SK-N-SH (cell line): ENCODE measurements around the gene CNN2. TPM values are rescaled to one million over a fixed set of nuclear protein-coding genes. Genes with fewer than 3 reads are reported as not detected.

Experiments used
- CTCF ChIA-PET: fragments of 300-600, 350-600 bp; formaldehyde crosslinking; extraction: SDS; loops from one replicate; lab custom pipeline; 2021; lab: Yijun Ruan, JAX
- POLR2A ChIA-PET: fragments of 350-600 bp; sonication (Branson Sonifier 250); formaldehyde crosslinking; extraction: SDS; loops from one replicate; lab custom pipeline; 2020; ENCODE audit warnings: antibody characterized with exemption, inconsistent platforms; lab: Yijun Ruan, JAX
- DNase-seq: peaks from one replicate; pipeline ENCODE4 v3.0.0; 2012
- H2AFZ ChIP-seq: fragments of 200-600 bp; sonication (generic); 2 replicates; pipeline ENCODE4 v1.8.1; 2016; ENCODE audit warnings: antibody characterized with exemption, mild to moderate bottlenecking, low read depth
- H3F3A ChIP-seq: fragments of 200-600 bp; sonication (generic); replicated peaks from 2 replicates; pipeline ENCODE3; 2016; ENCODE audit warnings: antibody characterized with exemption, mild to moderate bottlenecking; ENCODE audit not compliant: insufficient read depth
- H3K27ac ChIP-seq, 2 experiments: fragments of 200-500 bp in 1 of 2; fragments of 200-600 bp in 1 of 2; sonication (Bioruptor generic) in 1 of 2; sonication (generic), shearing (Covaris generic) in 1 of 2; 2 replicates each; pipeline versions ENCODE4 v1.5.1 to v1.6.1; 2014 to 2016; ENCODE audit warnings: low read depth in 2 of 2, inconsistent platforms in 1 of 2, low read length in 1 of 2, mild to moderate bottlenecking in 1 of 2, mixed read lengths in 1 of 2
- H3K27me3 ChIP-seq: fragments of 200-600 bp; sonication (generic), shearing (Covaris generic); 2 replicates; pipeline ENCODE4 v1.6.1; 2016; ENCODE audit warnings: mixed run types; ENCODE audit not compliant: insufficient read depth
- H3K36me3 ChIP-seq, 2 experiments: fragments of 200-500 bp in 1 of 2; fragments of 200-600 bp in 1 of 2; sonication (Bioruptor generic) in 1 of 2; sonication (generic) in 1 of 2; replicated peaks in 1 of 2; 2 replicates each; pipeline versions ENCODE3 to v1.5.1; 2014 to 2016; ENCODE audit warnings: low read length in 1 of 2, mild to moderate bottlenecking in 1 of 2; ENCODE audit not compliant: insufficient read depth in 2 of 2, control insufficient read depth in 1 of 2
- H3K4me1 ChIP-seq, 2 experiments: fragments of 200-500 bp in 1 of 2; fragments of 200-600 bp in 1 of 2; sonication (Bioruptor generic) in 1 of 2; sonication (generic), shearing (Covaris generic) in 1 of 2; 2 replicates each; pipeline versions ENCODE4 v1.5.1 to v1.6.1; 2014 to 2016; ENCODE audit warnings: low read depth in 1 of 2, low read length in 1 of 2, mixed run types in 1 of 2; ENCODE audit not compliant: insufficient read depth in 2 of 2, control insufficient read depth in 1 of 2
- H3K4me2 ChIP-seq: fragments of 200-600 bp; sonication (generic), shearing (Covaris generic); 2 replicates; pipeline ENCODE4 v1.6.1; 2017; ENCODE audit warnings: mixed run types
- H3K4me3 ChIP-seq, 2 experiments: fragments of 200-500 bp in 1 of 2; fragments of 200-600 bp in 1 of 2; sonication (Bioruptor generic) in 1 of 2; sonication (generic), shearing (Covaris generic) in 1 of 2; 2 replicates each; pipeline versions ENCODE4 v1.5.1 to v1.8.1; 2014 to 2016; ENCODE audit warnings: low read depth in 2 of 2, inconsistent platforms in 1 of 2, low read length in 1 of 2, mild to moderate bottlenecking in 1 of 2, mixed read lengths in 1 of 2, moderate library complexity in 1 of 2
- H3K79me2 ChIP-seq: fragments of 200-600 bp; sonication (generic); 2 replicates; pipeline ENCODE4 v1.8.1; 2017; ENCODE audit warnings: mild to moderate bottlenecking; ENCODE audit not compliant: insufficient read depth
- H3K9ac ChIP-seq: fragments of 200-600 bp; sonication (generic); 2 replicates; pipeline ENCODE4 v1.6.1; 2017; ENCODE audit warnings: mixed run types
- H3K9me2 ChIP-seq: fragments of 200-600 bp; sonication (generic); 2 replicates; pipeline ENCODE4 v1.6.1; 2017; ENCODE audit warnings: mixed run types
- H3K9me3 ChIP-seq: fragments of 200-600 bp; sonication (generic); 2 replicates; pipeline ENCODE4 v1.6.1; 2017; ENCODE audit warnings: mixed run types, mild to moderate bottlenecking, moderate library complexity
- H4K20me1 ChIP-seq: fragments of 200-600 bp; sonication (generic); 2 replicates; pipeline ENCODE4 v1.6.1; 2017; ENCODE audit warnings: mild to moderate bottlenecking, mixed run types; ENCODE audit not compliant: insufficient read depth
- EZH2phosphoT487 ChIP-seq: fragments of 200-600 bp; sonication (generic); IDR thresholded peaks from 2 replicates; pipeline ENCODE4 v1.6.1; 2017; ENCODE audit warnings: low read depth, mixed run types, mild to moderate bottlenecking, antibody characterized with exemption, moderate library complexity, borderline replicate concordance
- FOSL2 ChIP-seq: IDR thresholded peaks from 2 replicates; pipeline ENCODE4 v1.4.0; 2012; ENCODE audit warnings: low read depth, mild to moderate bottlenecking, moderate library complexity, borderline replicate concordance
- FOXJ3 ChIP-seq: sonication (generic); formaldehyde crosslinking; IDR thresholded peaks from 2 replicates; pipeline ENCODE4 v1.5.1; 2020; ENCODE audit warnings: mild to moderate bottlenecking, missing genetic modification reagents
- GABPA ChIP-seq: IDR thresholded peaks from 2 replicates; pipeline ENCODE4 v1.4.0; 2012; ENCODE audit warnings: low read depth, mild to moderate bottlenecking
- GATA2 ChIP-seq: sonication (generic); formaldehyde crosslinking; IDR thresholded peaks from 2 replicates; pipeline ENCODE4 v1.5.0; 2020; ENCODE audit warnings: mild to moderate bottlenecking, missing genetic modification reagents
- IRF3 ChIP-seq: fragments of 150-350 bp; IDR thresholded peaks from 2 replicates; pipeline ENCODE4 v1.6.1; 2016; ENCODE audit warnings: mild to moderate bottlenecking, low read depth, low read length
- SIN3A ChIP-seq: IDR thresholded peaks from 2 replicates; pipeline ENCODE4 v1.6.1; 2012; ENCODE audit warnings: low read depth, mild to moderate bottlenecking, low read length, moderate library complexity, borderline replicate concordance
- SMC3 ChIP-seq: IDR thresholded peaks from 2 replicates; pipeline ENCODE4 v1.6.1; 2012; ENCODE audit warnings: low read depth, low read length, improper control_type of control experiment
- TCF12 ChIP-seq: IDR thresholded peaks from 2 replicates; pipeline ENCODE4 v1.4.0; 2012
- WGBS: methylation state at CpG from one replicate; pipeline ENCODE4 v1.1.6; 2017; ENCODE audit warnings: low lambda C conversion rate; 5-methylcytosine and 5-hydroxymethylcytosine counted together
- polyA plus RNA-seq, 3 experiments: library from polyadenylated mRNA; depleted of rRNA; stranded (reverse); fragments of >200 nt; gene quantifications; 2 replicates each; pipeline ENCODE4 v1.2.3, GENCODE V29; 2012
- TF ChIP-seq, protein P1 (sequence below): IDR thresholded peaks from 2 replicates; pipeline ENCODE4 v1.6.1; 2012; ENCODE audit warnings: mild to moderate bottlenecking, low read depth, low read length, moderate library complexity
- TF ChIP-seq, protein P2 (sequence below): IDR thresholded peaks from 2 replicates; pipeline ENCODE4 v1.4.0; 2012; ENCODE audit warnings: low read depth, borderline replicate concordance

Gene CNN2
- polyA plus RNA-seq, 1 of the 3 experiments (the other 2 are of a cell fraction), result 279 TPM

GRCh38 chr19:1049106-1049505 is 22.7 kb downstream of the CNN2 start:
- H3K4me2 ChIP-seq, result no peak overlapping the region
- no peaks in the 10 kb centered on the region for H3K9me2 ChIP-seq
- no peak overlapping the region for H3K27ac ChIP-seq
- H3K4me1 ChIP-seq, result no peaks in the 10 kb centered on the region
- 80% methylated on average over 1 of the region's 17 CpGs for WGBS
- H3K36me3 ChIP-seq, result no peaks in the 10 kb centered on the region
- H4K20me1 ChIP-seq, result no peaks in the 10 kb centered on the region
- H2AFZ ChIP-seq, result no peak overlapping the region
- no peaks in the 10 kb centered on the region for H3K27me3 ChIP-seq
- no peak for DNase-seq
- H3F3A ChIP-seq, result peaks cover 4% of the 10 kb centered on the region
- ChIA-PET CTCF (no interaction called here), POLR2A (interaction anchor here (0.8 kb wide), 1 partner anchor 22 kb away, joined by 3 read pairs; no protein-coding TSS in a partner anchor)
- H3K4me3 ChIP-seq, result no peak overlapping the region
- H3K9me3 ChIP-seq, result no peaks in the 10 kb centered on the region
- no peaks in the 10 kb centered on the region for H3K79me2 ChIP-seq
- TF ChIP-seq GATA2 (CRISPR knock-in tag) (no peak), FOXJ3 (CRISPR knock-in tag) (no peak), IRF3 (no peak), FOSL2 (no peak), EZH2phosphoT487 (no peak), TCF12 (no peak), GABPA (no peak), SIN3A (no peak), SMC3 (no peak)
- TF ChIP-seq, protein P1, sequence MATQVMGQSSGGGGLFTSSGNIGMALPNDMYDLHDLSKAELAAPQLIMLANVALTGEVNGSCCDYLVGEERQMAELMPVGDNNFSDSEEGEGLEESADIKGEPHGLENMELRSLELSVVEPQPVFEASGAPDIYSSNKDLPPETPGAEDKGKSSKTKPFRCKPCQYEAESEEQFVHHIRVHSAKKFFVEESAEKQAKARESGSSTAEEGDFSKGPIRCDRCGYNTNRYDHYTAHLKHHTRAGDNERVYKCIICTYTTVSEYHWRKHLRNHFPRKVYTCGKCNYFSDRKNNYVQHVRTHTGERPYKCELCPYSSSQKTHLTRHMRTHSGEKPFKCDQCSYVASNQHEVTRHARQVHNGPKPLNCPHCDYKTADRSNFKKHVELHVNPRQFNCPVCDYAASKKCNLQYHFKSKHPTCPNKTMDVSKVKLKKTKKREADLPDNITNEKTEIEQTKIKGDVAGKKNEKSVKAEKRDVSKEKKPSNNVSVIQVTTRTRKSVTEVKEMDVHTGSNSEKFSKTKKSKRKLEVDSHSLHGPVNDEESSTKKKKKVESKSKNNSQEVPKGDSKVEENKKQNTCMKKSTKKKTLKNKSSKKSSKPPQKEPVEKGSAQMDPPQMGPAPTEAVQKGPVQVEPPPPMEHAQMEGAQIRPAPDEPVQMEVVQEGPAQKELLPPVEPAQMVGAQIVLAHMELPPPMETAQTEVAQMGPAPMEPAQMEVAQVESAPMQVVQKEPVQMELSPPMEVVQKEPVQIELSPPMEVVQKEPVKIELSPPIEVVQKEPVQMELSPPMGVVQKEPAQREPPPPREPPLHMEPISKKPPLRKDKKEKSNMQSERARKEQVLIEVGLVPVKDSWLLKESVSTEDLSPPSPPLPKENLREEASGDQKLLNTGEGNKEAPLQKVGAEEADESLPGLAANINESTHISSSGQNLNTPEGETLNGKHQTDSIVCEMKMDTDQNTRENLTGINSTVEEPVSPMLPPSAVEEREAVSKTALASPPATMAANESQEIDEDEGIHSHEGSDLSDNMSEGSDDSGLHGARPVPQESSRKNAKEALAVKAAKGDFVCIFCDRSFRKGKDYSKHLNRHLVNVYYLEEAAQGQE, result no peak
- TF ChIP-seq, protein P2, sequence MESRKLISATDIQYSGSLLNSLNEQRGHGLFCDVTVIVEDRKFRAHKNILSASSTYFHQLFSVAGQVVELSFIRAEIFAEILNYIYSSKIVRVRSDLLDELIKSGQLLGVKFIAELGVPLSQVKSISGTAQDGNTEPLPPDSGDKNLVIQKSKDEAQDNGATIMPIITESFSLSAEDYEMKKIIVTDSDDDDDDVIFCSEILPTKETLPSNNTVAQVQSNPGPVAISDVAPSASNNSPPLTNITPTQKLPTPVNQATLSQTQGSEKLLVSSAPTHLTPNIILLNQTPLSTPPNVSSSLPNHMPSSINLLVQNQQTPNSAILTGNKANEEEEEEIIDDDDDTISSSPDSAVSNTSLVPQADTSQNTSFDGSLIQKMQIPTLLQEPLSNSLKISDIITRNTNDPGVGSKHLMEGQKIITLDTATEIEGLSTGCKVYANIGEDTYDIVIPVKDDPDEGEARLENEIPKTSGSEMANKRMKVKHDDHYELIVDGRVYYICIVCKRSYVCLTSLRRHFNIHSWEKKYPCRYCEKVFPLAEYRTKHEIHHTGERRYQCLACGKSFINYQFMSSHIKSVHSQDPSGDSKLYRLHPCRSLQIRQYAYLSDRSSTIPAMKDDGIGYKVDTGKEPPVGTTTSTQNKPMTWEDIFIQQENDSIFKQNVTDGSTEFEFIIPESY, result no peak
- no peak overlapping the region for H3K9ac ChIP-seq
